ENCODE results near the gene SCART1. TPM values are rescaled to one million over a fixed set of nuclear protein-coding genes. Genes with fewer than 3 reads are reported as not detected.

The SCART1 gene
- total RNA-seq (2012; rRNA removed) = 0.28 and 0.54 TPM in 2 replicates
- 1.5 and 2.1 TPM in 2 replicates for polyA plus RNA-seq (2012; rRNA removed)
- 0.25 and 0.37 TPM in 2 replicates for polyA plus RNA-seq (2012; cell fraction: cytosol; rRNA removed)
- 17.8 and 19.7 TPM in 2 replicates for polyA plus RNA-seq (2012; cell fraction: nucleus; rRNA removed; ENCODE audit: low replicate concordance)
- Bru-seq, nascent RNA = percentile 65 among the genes with signal in this experiment
- BruChase-seq, experiment 1, labeled RNA remaining after a 6-hour chase = percentile 64 among the genes with signal in this experiment
- percentile 86 among the genes with signal in this experiment for BruChase-seq, experiment 2, labeled RNA remaining after a 2-hour chase
- long read RNA-seq = 0 reads

- Histone ChIP-seq H3K4me2 (ENCODE audit: low read depth, low read length) (no peak within 1 kb of the TSS), H3K27me3 (ENCODE audit: control insufficient read depth, insufficient read depth, low read length) (no peaks in the 10 kb centered on the region), H3K4me1 (ENCODE audit: control insufficient read depth, insufficient read depth, low read length) (no peaks in the 10 kb centered on the region), H2BK120ac (ENCODE audit: low read depth, low read length) (no peak within 1 kb of the TSS), H3K14ac (replicated peaks; ENCODE audit: low read depth, low read length) (no peak within 1 kb of the TSS), H2AK5ac (ENCODE audit: low read depth, low read length) (no peak within 1 kb of the TSS), H3K27ac (ENCODE audit: insufficient read depth, low read length) (no peak within 1 kb of the TSS), H3K4ac (ENCODE audit: low read depth, low read length) (no peak within 1 kb of the TSS), H3K56ac (ENCODE audit: extremely low read depth, insufficient read depth, low read length) (no peak within 1 kb of the TSS), H3K79me1 (ENCODE audit: low read depth in 1 of 2, low read length in 2 of 2) (no peaks in the 10 kb centered on the region), H3K9me3 (ENCODE audit: control insufficient read depth, insufficient read depth, low read length) (peaks cover 1% of the 10 kb centered on the region; the same call in 1 of the 2 replicates), H4K8ac (ENCODE audit: low read depth in 2 of 2, low read length in 2 of 2) (no peak within 1 kb of the TSS), H2AFZ (replicated peaks; ENCODE audit: low read length, poor library complexity) (no peak within 1 kb of the TSS), H2BK20ac (ENCODE audit: low read depth, low read length) (no peak within 1 kb of the TSS), H2AK9ac (replicated peaks; ENCODE audit: low read depth, low read length, poor library complexity) (no peak within 1 kb of the TSS), H4K20me1 (ENCODE audit: insufficient read depth, low read length) (no peaks in the 10 kb centered on the region), H4K5ac (ENCODE audit: low read depth, low read length) (no peak within 1 kb of the TSS), H2BK5ac (ENCODE audit: low read depth, low read length, poor library complexity, severe bottlenecking) (no peak within 1 kb of the TSS), H3K18ac (ENCODE audit: low read depth, low read length) (no peak within 1 kb of the TSS), H3K23ac (ENCODE audit: low read depth, low read length) (no peak within 1 kb of the TSS), H2BK15ac (ENCODE audit: low read depth, low read length) (no peak within 1 kb of the TSS), H3K4me3 (ENCODE audit: insufficient read depth, low read depth, low read length) (no peak within 1 kb of the TSS), H4K91ac (ENCODE audit: insufficient read depth, low read depth, low read length) (no peak within 1 kb of the TSS), H3K9ac (ENCODE audit: low read depth, low read length) (no peak within 1 kb of the TSS), H3K9me1 (ENCODE audit: insufficient read depth, low read length) (no peaks in the 10 kb centered on the region), H3K36me3 (ENCODE audit: control insufficient read depth, insufficient read depth, low read length) (no peaks in the 10 kb centered on the region)
- ATAC-seq (ENCODE audit: low read depth) (no peak), DNase-seq (no peak)
- 67% methylated on average over 3 of the region's 11 CpGs; no CpG with 5 or more reads in 1 of the 2 experiments for WGBS, 2 experiments (ENCODE audit: extremely low coverage in 2 of 2, insufficient read length in 1 of 2)
- dilution Hi-C loops (cut with HindIII; ENCODE audit: low sequenced_read_pairs, unreplicated experiment) (no loop called here), in situ Hi-C loops (cut with MboI; ENCODE audit: low sequenced_read_pairs) (no loop called here), intact Hi-C loops (cut with micrococcal nuclease) (no loop called here)
- ChIA-PET CTCF (no interaction called here), POLR2A (ENCODE audit: unreplicated experiment) (no interaction called here)
- no TSS peak for BruUV-seq (replicated peaks)
- TF ChIP-seq SMC3 (IDR thresholded peaks at IDR 0.05; ENCODE audit: low read depth, low read length) = no peak
- no peak for TF ChIP-seq CEBPB (IDR thresholded peaks at IDR 0.05; ENCODE audit: low read depth, low read length)
- TF ChIP-seq CTCF (conservative IDR thresholded peaks at IDR 0.05; ENCODE audit: low read depth, low read length) = no peak
- no peak for TF ChIP-seq RAD21 (IDR thresholded peaks at IDR 0.05; ENCODE audit: low read length)
- no peak for TF ChIP-seq MXI1 (IDR thresholded peaks at IDR 0.05; ENCODE audit: borderline replicate concordance, low read depth, low read length)
- no peak for TF ChIP-seq BHLHE40 (IDR thresholded peaks at IDR 0.05; ENCODE audit: low read depth, low read length)
- TF ChIP-seq USF2 (IDR thresholded peaks at IDR 0.05; ENCODE audit: low read depth, low read length) = no peak
- TF ChIP-seq POLR2A (IDR thresholded peaks at IDR 0.05; ENCODE audit: low read depth, low read length) = no peak
- no peak for TF ChIP-seq CHD1 (IDR thresholded peaks at IDR 0.05; ENCODE audit: low read depth, low read length)
- no peak for TF ChIP-seq RCOR1 (IDR thresholded peaks at IDR 0.05; ENCODE audit: insufficient replicate concordance, low read length)
- no peak for TF ChIP-seq RFX5 (IDR thresholded peaks at IDR 0.05; ENCODE audit: low read depth, low read length)
- TF ChIP-seq NFE2L2 (IDR thresholded peaks at IDR 0.05; ENCODE audit: low read depth, low read length) = no peak
- no peak for TF ChIP-seq FOS (IDR thresholded peaks at IDR 0.05; ENCODE audit: low read depth, low read length)
- no peak for TF ChIP-seq MAZ (IDR thresholded peaks at IDR 0.05; ENCODE audit: borderline replicate concordance, low read depth, low read length)
- no peak for TF ChIP-seq MAFK (IDR thresholded peaks at IDR 0.05; ENCODE audit: low read depth, low read length)
These were observed at the start of gene SCART1 for GRCh38 chr10:133453516-133454203. Gene SCART1, plus strand, starts transcription at chr10:133453945. Its CDS starts 53 bp downstream, at chr10:133453998.
